BJ (cell line): Measurements from ENCODE around the gene WWOX. TPM values are rescaled to one million over a fixed set of nuclear protein-coding genes. Genes with fewer than 3 reads are reported as not detected.

Experiments used
- CTCF ChIA-PET: fragments of 350-600 bp; formaldehyde crosslinking; extraction: SDS; loops from one replicate; lab custom pipeline; 2021; ENCODE audit warnings: antibody characterized with exemption, inconsistent platforms; lab: Yijun Ruan, JAX
- POLR2A ChIA-PET: fragments of 300-600 bp; sonication (Branson Sonifier 250); formaldehyde crosslinking; extraction: SDS; loops from one replicate; lab custom pipeline; 2021; ENCODE audit warnings: antibody characterized with exemption; lab: Charles Lee
- DNase-seq: peaks from one replicate; pipeline ENCODE4 v3.0.0-alpha.2; 2011; ENCODE audit warnings: low read depth
- H3K27me3 ChIP-seq: 2 replicates; pipeline ENCODE4 v1.6.0; 2011; ENCODE audit warnings: low read length; ENCODE audit not compliant: control insufficient read depth, insufficient read depth
- H3K36me3 ChIP-seq: 2 replicates; pipeline ENCODE4 v1.5.1; 2011; ENCODE audit warnings: low read length; ENCODE audit not compliant: control insufficient read depth, insufficient read depth
- H3K4me3 ChIP-seq: 2 replicates; pipeline ENCODE4 v1.5.1; 2011; ENCODE audit warnings: low read depth, mild to moderate bottlenecking, control low read depth, low read length
- polyA plus RNA-seq: library from polyadenylated mRNA; depleted of rRNA; stranded (reverse); fragments of >200 nt; gene quantifications from 2 replicates; pipeline ENCODE4 v1.2.3, GENCODE V29; 2011
- TF ChIP-seq, protein P1 (sequence below): IDR thresholded peaks from 2 replicates; pipeline ENCODE4 v1.5.1; 2011; ENCODE audit warnings: low read depth, mild to moderate bottlenecking, control low read depth, inconsistent platforms, low read length, moderate library complexity; ENCODE audit not compliant: insufficient read depth

Gene WWOX
- polyA plus RNA-seq, 1 experiment = 3.1 TPM

DNA sequence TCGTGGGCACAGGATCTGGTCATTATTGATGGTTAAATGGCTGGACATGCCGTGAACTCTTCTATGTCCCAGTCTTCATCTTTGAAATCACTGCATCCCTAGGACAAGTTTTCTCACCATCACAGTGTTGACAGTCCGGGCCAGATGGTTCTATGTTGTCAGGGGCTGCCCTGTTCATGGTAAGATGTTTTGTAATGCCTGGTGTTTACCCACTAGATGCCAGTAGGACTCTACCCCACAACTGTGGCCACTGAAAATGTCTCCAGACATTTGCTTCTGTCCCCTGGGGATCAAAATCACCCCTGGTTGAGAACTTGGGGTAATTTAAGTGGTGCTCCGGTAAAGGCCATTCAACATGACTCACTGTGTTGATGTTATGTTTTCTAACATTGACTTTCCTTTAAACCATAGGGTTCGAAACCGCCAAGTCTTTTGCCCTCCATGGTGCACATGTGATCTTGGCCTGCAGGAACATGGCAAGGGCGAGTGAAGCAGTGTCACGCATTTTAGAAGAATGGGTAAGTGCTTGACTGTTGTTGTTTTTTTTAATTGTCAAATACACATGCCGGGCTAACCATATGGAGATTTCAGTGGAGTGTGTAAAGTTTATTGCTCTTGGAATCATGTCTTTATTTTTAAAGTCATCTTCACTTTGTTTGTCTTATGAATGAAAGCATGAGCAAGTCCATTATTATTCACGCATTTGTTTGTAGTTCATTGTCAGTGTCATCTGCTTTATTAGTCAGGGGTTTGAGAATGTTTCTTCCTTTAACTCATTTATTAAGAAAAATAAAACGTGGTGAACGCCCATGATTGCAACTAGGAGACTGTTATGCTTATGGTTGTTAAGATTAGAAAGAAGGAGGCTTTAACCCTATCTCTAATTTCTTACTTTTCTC, 64.6 kb downstream of the WWOX start:
- POLR2A ChIA-PET = no interaction called here
- H3K27me3 ChIP-seq = no peaks in the 10 kb centered on the region
- TF ChIP-seq, protein P1, sequence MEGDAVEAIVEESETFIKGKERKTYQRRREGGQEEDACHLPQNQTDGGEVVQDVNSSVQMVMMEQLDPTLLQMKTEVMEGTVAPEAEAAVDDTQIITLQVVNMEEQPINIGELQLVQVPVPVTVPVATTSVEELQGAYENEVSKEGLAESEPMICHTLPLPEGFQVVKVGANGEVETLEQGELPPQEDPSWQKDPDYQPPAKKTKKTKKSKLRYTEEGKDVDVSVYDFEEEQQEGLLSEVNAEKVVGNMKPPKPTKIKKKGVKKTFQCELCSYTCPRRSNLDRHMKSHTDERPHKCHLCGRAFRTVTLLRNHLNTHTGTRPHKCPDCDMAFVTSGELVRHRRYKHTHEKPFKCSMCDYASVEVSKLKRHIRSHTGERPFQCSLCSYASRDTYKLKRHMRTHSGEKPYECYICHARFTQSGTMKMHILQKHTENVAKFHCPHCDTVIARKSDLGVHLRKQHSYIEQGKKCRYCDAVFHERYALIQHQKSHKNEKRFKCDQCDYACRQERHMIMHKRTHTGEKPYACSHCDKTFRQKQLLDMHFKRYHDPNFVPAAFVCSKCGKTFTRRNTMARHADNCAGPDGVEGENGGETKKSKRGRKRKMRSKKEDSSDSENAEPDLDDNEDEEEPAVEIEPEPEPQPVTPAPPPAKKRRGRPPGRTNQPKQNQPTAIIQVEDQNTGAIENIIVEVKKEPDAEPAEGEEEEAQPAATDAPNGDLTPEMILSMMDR = no peak

DNA sequence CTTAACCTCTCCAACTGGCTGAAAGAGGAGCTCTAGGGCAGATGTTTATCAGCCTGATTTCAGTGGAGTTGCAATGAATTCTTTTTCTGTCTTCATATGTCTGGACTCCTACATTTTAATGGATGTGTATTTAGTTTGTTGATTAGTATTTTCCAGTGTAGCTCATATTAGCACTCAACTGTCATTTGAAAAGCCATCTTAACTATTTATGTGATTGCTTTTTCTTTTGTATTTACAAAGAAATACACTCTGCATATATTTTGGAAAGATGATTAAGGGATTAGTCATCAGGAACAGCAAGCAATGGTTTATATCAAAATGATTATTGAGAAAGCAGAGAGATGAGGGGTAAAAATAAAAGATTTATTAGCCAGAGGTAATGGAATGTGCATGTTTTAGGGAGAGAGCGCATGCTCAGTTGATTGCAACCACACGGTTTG, 71.1 kb downstream of the WWOX start:
- CTCF ChIA-PET = no interaction called here
- Histone ChIP-seq H3K4me3 (no peak overlapping the region), H3K36me3 (no peaks in the 10 kb centered on the region), H3K27me3 (no peaks in the 10 kb centered on the region)
- no peak for DNase-seq
- POLR2A ChIA-PET = no interaction called here
- TF ChIP-seq, protein P1 = no peak

More for the DNA sequence above, 64.6 kb downstream of the WWOX start:
- no peak for DNase-seq
- H3K36me3 ChIP-seq = no peaks in the 10 kb centered on the region
- CTCF ChIA-PET = interaction anchor here (0.7 kb wide), 1 partner anchor 32 kb away, joined by 4 read pairs; no protein-coding TSS in a partner anchor
- no peak overlapping the region for H3K4me3 ChIP-seq

DNA sequence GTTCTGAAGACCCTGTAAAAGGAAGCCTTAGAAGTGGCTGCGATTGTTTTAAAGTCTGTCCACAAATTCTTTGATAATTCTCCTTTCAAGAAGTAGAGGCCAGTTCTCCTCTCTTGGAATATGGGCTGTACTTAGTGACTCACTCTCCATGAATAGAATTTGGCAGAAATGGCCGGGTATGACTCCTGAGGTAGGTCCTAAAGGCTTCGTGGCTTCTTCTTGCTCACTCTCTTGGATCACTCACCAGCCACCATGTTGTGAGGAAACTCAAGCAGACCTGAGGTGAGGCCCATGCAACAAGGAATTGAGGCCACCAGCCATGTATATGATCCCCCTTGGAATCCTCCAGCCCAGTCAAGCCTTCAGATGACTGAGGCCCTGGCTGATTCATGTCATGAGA, 75.8 kb downstream of the WWOX start:
- H3K36me3 ChIP-seq = no peaks in the 10 kb centered on the region
- ChIA-PET CTCF (no interaction called here), POLR2A (no interaction called here)
- no peak overlapping the region for H3K4me3 ChIP-seq
- TF ChIP-seq, protein P1 = no peak
- H3K27me3 ChIP-seq = no peaks in the 10 kb centered on the region
- DNase-seq = no peak

DNA sequence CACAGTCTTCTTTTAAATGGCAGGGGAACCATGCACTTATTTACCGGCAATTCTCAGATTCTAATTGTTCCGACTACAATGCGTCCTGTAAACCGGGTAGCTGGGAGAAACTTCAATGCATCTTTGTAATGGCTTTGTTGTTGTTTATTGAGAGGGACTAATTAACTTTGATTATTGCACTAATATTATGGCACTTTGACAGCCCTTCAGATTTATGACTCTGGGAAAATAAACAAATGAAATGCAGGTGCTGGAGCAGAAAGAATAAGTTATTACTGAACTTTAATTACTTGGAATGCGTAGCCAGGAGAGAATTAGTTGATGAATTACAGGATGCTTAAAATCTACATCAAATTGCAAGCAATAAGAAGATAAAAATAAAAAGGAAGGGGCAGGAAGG, 77.0 kb downstream of the WWOX start:
- TF ChIP-seq, protein P1 = no peak
- POLR2A ChIA-PET = no interaction called here
- CTCF ChIA-PET = interaction anchor here (1.0 kb wide), 1 partner anchor 1425 kb away, joined by 4 read pairs; no protein-coding TSS in a partner anchor
- DNase-seq = no peak
- Histone ChIP-seq H3K36me3 (no peaks in the 10 kb centered on the region), H3K4me3 (no peak overlapping the region), H3K27me3 (no peaks in the 10 kb centered on the region)

DNA sequence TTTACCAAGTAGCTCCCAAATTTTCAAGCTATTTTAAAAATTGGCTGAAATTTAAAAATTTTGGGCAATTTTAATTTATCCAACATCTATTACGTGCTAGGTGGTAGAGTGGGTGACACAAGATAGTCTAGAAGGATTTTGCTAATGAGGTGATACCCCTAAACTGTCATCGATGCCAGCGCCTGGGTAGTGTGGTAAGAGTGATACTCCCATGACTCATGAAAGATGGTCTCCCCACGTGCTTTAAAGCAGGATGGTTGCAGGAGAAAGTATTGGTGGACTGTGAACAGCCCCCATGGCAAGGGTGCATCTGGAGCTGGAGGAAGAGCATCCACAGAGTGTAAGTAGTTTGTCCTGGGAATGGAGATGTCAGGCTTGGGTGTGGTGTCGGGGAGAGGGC, 77.8 kb downstream of the WWOX start:
- CTCF ChIA-PET = interaction anchor here (1.0 kb wide), 1 partner anchor 1424 kb away, joined by 4 read pairs; no protein-coding TSS in a partner anchor
- DNase-seq = no peak
- no peaks in the 10 kb centered on the region for H3K27me3 ChIP-seq

More for the DNA sequence above, 77.8 kb downstream of the WWOX start:
- Histone ChIP-seq H3K36me3 (no peaks in the 10 kb centered on the region), H3K4me3 (no peak overlapping the region)
- TF ChIP-seq, protein P1 = no peak
- POLR2A ChIA-PET = no interaction called here
